ENCODE data around the gene ZSCAN30. TPM values are rescaled to one million over a fixed set of nuclear protein-coding genes. Genes with fewer than 3 reads are reported as not detected.

The ZSCAN30 gene
- total RNA-seq, 1 donor from 2014 or later, result 30.0 TPM

GRCh38 chr18:35205199-35205712, 84.8 kb downstream of the ZSCAN30 start:
- TF ChIP-seq, protein P1, sequence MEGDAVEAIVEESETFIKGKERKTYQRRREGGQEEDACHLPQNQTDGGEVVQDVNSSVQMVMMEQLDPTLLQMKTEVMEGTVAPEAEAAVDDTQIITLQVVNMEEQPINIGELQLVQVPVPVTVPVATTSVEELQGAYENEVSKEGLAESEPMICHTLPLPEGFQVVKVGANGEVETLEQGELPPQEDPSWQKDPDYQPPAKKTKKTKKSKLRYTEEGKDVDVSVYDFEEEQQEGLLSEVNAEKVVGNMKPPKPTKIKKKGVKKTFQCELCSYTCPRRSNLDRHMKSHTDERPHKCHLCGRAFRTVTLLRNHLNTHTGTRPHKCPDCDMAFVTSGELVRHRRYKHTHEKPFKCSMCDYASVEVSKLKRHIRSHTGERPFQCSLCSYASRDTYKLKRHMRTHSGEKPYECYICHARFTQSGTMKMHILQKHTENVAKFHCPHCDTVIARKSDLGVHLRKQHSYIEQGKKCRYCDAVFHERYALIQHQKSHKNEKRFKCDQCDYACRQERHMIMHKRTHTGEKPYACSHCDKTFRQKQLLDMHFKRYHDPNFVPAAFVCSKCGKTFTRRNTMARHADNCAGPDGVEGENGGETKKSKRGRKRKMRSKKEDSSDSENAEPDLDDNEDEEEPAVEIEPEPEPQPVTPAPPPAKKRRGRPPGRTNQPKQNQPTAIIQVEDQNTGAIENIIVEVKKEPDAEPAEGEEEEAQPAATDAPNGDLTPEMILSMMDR (IDR thresholded peaks at IDR 0.05; ENCODE audit: unreplicated experiment), result no peak
- Mint-ChIP-seq H3K27me3 (ENCODE audit: unreplicated experiment) (no peaks in the 10 kb centered on the region), H3K4me3 (ENCODE audit: unreplicated experiment) (no peak overlapping the region), H3K4me1 (ENCODE audit: unreplicated experiment) (peaks cover 2% of the 10 kb centered on the region), H3K36me3 (ENCODE audit: low read depth, unreplicated experiment) (peaks cover 9% of the 10 kb centered on the region), H3K27ac (ENCODE audit: unreplicated experiment) (no peak overlapping the region), H3K9me3 (ENCODE audit: unreplicated experiment) (no peaks in the 10 kb centered on the region)
- DNase-seq (ENCODE audit: low spot score), result no peak

- TF ChIP-seq, protein P1 (IDR thresholded peaks at IDR 0.05; ENCODE audit: unreplicated experiment), result no peak
- H3K4me1 Mint-ChIP-seq (ENCODE audit: unreplicated experiment), result peaks cover 2% of the 10 kb centered on the region
- H3K27ac Mint-ChIP-seq (ENCODE audit: unreplicated experiment), result peak overlapping the region; percentile 65
- H3K9me3 Mint-ChIP-seq (ENCODE audit: unreplicated experiment), result no peaks in the 10 kb centered on the region
- H3K4me3 Mint-ChIP-seq (ENCODE audit: unreplicated experiment), result no peak overlapping the region
- peaks cover 9% of the 10 kb centered on the region for H3K36me3 Mint-ChIP-seq (ENCODE audit: low read depth, unreplicated experiment)
- H3K27me3 Mint-ChIP-seq (ENCODE audit: unreplicated experiment), result no peaks in the 10 kb centered on the region
- no peak for DNase-seq (ENCODE audit: low spot score)
These were observed 87.0 kb downstream of the ZSCAN30 start for GRCh38 chr18:35203067-35203466.

DNA sequence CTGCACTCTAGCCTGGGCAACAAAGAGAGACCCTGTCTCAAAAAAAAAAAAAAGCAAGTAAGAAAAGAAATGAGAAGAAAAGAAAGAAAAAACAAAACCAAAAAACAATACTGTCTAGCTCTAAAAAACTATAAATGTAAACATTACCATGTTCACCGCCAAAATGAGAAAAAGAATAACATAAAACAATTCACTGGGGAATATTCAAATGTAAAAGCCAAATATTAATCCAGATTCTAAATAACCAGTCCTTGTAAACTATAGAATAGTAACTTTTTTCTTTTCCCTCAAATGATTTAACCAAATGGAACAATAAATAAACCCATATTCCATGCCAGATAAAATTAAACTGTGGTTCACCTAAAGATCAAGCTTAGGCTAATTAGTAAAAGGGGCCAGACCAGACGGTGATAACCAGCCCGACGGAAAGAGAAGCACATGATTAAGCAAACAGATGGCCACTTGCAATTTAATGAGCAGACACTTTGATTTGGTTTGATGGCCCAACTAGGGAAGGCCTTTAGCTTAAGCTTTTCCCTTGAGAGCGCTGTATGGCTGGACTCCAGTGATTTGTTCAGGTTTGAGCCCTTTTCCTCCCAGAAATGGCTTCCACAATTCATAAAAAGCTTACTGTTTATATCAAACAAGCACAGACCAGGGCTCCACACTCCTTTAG, 88.6 kb downstream of the ZSCAN30 start:
- peaks cover 9% of the 10 kb centered on the region for H3K36me3 Mint-ChIP-seq (ENCODE audit: low read depth, unreplicated experiment)
- no peaks in the 10 kb centered on the region for H3K27me3 Mint-ChIP-seq (ENCODE audit: unreplicated experiment)
- H3K4me1 Mint-ChIP-seq (ENCODE audit: unreplicated experiment), result peaks cover 2% of the 10 kb centered on the region
- no peaks in the 10 kb centered on the region for H3K9me3 Mint-ChIP-seq (ENCODE audit: unreplicated experiment)
- no peak overlapping the region for H3K4me3 Mint-ChIP-seq (ENCODE audit: unreplicated experiment)
- no peak for DNase-seq (ENCODE audit: low spot score)
- no peak overlapping the region for H3K27ac Mint-ChIP-seq (ENCODE audit: unreplicated experiment)
- TF ChIP-seq, protein P1 (IDR thresholded peaks at IDR 0.05; ENCODE audit: unreplicated experiment), result no peak

Other genes with a start within 250 kb of the ZSCAN30 start
- gene MAPRE2, start 248.8 kb downstream of the ZSCAN30 start, total RNA-seq (ENCODE audit: unreplicated experiment), result 73.0 TPM
- 8.4 TPM for gene ZNF397, start 49.2 kb downstream of the ZSCAN30 start, total RNA-seq (ENCODE audit: unreplicated experiment)
- 50.1 TPM for gene ZNF24, start 54.2 kb upstream of the ZSCAN30 start, total RNA-seq (ENCODE audit: unreplicated experiment)
- gene ZNF396, start 87.1 kb upstream of the ZSCAN30 start, total RNA-seq (ENCODE audit: unreplicated experiment), result 0.92 TPM
- gene INO80C, start 207.7 kb upstream of the ZSCAN30 start, total RNA-seq (ENCODE audit: unreplicated experiment), result 29.7 TPM

All from endothelial cell (in vitro differentiated cells).